ENCODE measurements around the gene TMCC1. TPM values are rescaled to one million over a fixed set of nuclear protein-coding genes. Genes with fewer than 3 reads are reported as not detected.

Gene TMCC1
- total RNA-seq, 4 donors from 2014 or later, result 24.3 to 41.7 (median 31.1) TPM

- Histone ChIP-seq H3K9me3 (no peaks in the 10 kb centered on the region), H3K4me3 (replicated peaks in 1 of 3) (no peak overlapping the region), H3K36me3 (no peaks in the 10 kb centered on the region), H3K27me3 (no peaks in the 10 kb centered on the region), H3K27ac (no peak overlapping the region), H3K4me1 (peaks cover 0 to 10% of the 10 kb centered on the region in 2 donors)
- TF ChIP-seq CTCF (IDR thresholded peaks at IDR 0.05), result no peak
- no peak for TF ChIP-seq POLR2A (IDR thresholded peaks at IDR 0.05)
- intact Hi-C loops (cut with DNase I), result no loop called here
- no peak for DNase-seq
Measured at GRCh38 chr3:129746629-129747028, 146.9 kb downstream of the TMCC1 start.

GRCh38 chr3:129745253-129745652 lies 148.3 kb downstream of the TMCC1 start:
- Histone ChIP-seq H3K36me3 (no peaks in the 10 kb centered on the region), H3K27ac (no peak overlapping the region), H3K27me3 (no peaks in the 10 kb centered on the region), H3K4me1 (peaks cover 0 to 10% of the 10 kb centered on the region in 2 donors), H3K4me3 (replicated peaks in 1 of 3) (no peak overlapping the region), H3K9me3 (no peaks in the 10 kb centered on the region)
- intact Hi-C loops (cut with DNase I), result no loop called here
- TF ChIP-seq CTCF (IDR thresholded peaks at IDR 0.05) (no peak), POLR2A (IDR thresholded peaks at IDR 0.05) (no peak)
- DNase-seq, result peak; percentile 31 to 42
- WGBS, 2 donors, result 17 to 40% methylated on average over 2 of the region's 2 CpGs

GRCh38 chr3:129741794-129742193 lies 151.7 kb downstream of the TMCC1 start:
- WGBS, 2 donors, result 95 to 96% methylated on average over 2 of the region's 2 CpGs

GRCh38 chr3:129740090-129740489 lies 153.4 kb downstream of the TMCC1 start:
- H3K4me1 ChIP-seq, result peaks cover 0 to 5% of the 10 kb centered on the region in 2 donors
- no peak for TF ChIP-seq POLR2A (IDR thresholded peaks at IDR 0.05)
- TF ChIP-seq CTCF (IDR thresholded peaks at IDR 0.05), result no peak
- no peaks in the 10 kb centered on the region for H3K9me3 ChIP-seq
- no peak for DNase-seq
- intact Hi-C loops (cut with DNase I), result no loop called here
- no peaks in the 10 kb centered on the region for H3K36me3 ChIP-seq
- no peak overlapping the region for H3K27ac ChIP-seq
- no peaks in the 10 kb centered on the region for H3K27me3 ChIP-seq
- WGBS, 2 donors, result 89 to 91% methylated on average over 3 of the region's 3 CpGs
- H3K4me3 ChIP-seq (replicated peaks in 1 of 3), result no peak overlapping the region

More at GRCh38 chr3:129741794-129742193, 151.7 kb downstream of the TMCC1 start:
- no peak overlapping the region for H3K27ac ChIP-seq
- H3K4me1 ChIP-seq, result peaks cover 0 to 10% of the 10 kb centered on the region in 2 donors
- no peaks in the 10 kb centered on the region for H3K36me3 ChIP-seq
- intact Hi-C loops (cut with DNase I), result no loop called here
- no peak for TF ChIP-seq POLR2A (IDR thresholded peaks at IDR 0.05)
- TF ChIP-seq CTCF (IDR thresholded peaks at IDR 0.05), result no peak
- no peaks in the 10 kb centered on the region for H3K27me3 ChIP-seq
- no peaks in the 10 kb centered on the region for H3K9me3 ChIP-seq
- H3K4me3 ChIP-seq (replicated peaks in 1 of 3), result no peak overlapping the region
- no peak for DNase-seq

- no peaks in the 10 kb centered on the region for H3K36me3 ChIP-seq
- 96% methylated on average over 3 of the region's 3 CpGs for WGBS, 2 donors
- no peaks in the 10 kb centered on the region for H3K27me3 ChIP-seq
- no peak overlapping the region for H3K4me3 ChIP-seq (replicated peaks in 1 of 3)
- no peaks in the 10 kb centered on the region for H3K9me3 ChIP-seq
- intact Hi-C loops (cut with DNase I), result no loop called here
- TF ChIP-seq POLR2A (IDR thresholded peaks at IDR 0.05), result no peak
- no peak for TF ChIP-seq CTCF (IDR thresholded peaks at IDR 0.05)
- peaks cover 0 to under 1% of the 10 kb centered on the region in 2 donors for H3K4me1 ChIP-seq
- DNase-seq, result no peak
- H3K27ac ChIP-seq, result no peak overlapping the region
Measured at GRCh38 chr3:129739634-129740033, 153.9 kb downstream of the TMCC1 start.

Data from thyroid gland (tissue), 4 donors.